Stimulated activated CD8-positive, alpha-beta memory T cell treated with anti-CD3 and anti-CD28 coated beads, Interleukin-12 subunit alpha, Interleukin-12 subunit beta, amount 100 ng/mL, for 4 hours (primary cell): ENCODE data around the gene FGD6.
"Not testable (repeated sequence)": the region's sequence is repeated elsewhere in the genome, so short reads cannot be mapped to it uniquely, and the experiment has no call there.

Experiments
- DNase-seq: peaks from one replicate; pipeline ENCODE4 v3.0.0-alpha.2; 2020; ENCODE audit warnings: low read depth

FGD6 gene

DNA sequence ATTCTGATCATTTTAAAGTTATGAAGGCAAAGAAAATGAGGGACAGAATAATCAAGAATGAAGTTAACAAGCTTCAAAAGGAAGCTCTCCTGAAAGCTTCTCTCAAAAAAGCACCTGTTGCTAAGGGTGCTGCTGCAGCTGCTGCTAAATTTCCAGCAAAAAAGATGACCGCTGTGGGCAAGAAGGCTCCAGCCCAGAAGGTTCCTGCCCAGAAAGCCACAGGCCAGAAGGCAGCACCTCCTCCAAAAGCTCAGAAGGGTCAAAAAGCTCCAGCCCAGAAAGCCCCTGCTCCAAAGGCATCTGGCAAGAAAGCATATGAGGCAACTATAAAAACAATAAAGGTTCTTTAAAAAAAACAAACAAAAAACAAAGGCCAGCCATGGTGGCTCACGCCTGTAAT lies 91.2 kb downstream of the FGD6 start:
- no peak for DNase-seq

DNA sequence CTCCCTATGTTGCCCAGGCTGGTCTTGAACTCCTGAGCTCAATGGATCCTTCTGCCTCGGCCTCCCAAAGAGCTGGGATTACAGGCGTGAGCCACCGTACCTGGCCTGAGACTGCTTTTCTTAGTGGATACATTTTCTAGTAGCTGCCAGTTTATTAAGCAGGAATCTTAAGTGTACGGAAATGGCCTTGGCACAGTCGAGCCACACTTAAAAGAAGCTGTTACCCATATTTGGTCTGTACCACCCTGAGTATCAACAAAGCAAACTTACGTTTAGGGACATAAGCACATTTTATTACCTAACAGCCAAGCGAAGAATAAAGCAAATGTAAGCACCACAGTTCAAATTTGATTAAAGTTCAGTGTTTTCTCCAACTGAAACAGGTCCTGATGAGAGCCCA lies 93.2 kb downstream of the FGD6 start:
- no peak for DNase-seq

DNA sequence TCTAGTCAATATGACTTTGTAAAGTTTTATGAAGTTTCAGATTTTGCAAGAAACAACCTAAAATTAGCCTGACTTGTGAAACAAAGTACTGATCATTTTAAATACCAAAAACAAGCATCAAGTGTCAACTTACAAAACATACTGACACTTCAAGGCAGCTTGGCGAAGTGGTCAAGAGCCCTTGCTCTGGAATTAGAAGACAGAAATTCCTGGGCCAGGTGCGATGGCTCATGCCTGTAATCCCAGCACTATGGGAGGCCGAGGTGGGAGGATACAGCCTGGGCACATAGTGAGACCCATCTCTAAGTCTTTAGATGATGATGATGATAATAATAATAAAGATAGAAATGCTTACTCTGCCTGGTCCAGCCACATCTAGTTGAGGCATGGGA lies 98.5 kb downstream of the FGD6 start:
- no peak for DNase-seq

DNA sequence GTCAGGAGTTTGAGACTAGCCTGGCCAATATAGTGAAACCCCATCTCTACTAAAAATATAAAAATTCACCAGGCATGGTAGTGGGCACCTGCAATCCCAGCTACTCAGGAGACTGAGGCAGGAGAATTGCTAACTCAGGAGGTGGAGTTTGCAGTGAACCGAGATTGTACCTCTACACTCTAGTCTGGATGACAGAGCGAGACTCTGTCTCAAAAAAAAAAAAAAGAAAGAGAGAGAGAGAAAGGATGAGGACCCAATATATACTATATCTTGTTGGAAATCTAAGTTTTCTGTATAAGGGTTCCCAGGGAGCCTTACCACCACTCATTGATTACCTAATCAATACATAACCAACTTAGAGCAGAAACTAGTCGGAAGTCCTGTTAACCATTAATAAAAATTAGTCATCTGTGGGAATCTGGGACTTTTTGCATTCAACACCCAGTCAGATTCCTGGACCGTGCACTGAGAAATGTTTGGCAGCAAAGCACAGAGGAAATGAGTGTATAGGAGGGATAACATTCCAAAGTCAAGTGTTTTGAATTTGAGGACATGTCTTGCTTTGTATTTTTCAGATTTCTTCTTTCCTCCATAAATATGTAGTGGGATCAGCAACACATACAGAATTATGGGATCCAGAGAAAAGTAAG lies 99.0 kb downstream of the FGD6 start:
- DNase-seq: no peak

DNA sequence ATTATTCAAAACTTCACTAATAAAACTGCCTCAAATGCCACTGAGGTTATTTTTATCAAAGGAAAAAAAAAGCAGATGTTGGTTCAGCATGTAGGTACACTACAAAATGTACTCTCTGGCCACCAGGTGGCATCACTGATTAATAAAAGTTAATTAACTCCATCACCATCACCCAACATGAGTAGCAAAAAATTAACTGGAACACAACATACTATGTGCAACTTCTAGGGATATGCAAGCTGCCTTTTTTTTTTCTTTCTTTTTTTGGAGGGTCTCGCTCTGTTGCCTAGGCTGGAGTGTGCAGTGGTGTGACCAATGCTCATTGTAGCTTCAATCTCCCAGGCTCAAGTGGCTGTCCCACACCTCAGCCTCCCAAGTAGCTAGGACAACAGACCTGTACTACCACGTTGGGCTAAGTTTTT lies 100.1 kb downstream of the FGD6 start:
- no peak for DNase-seq

DNA sequence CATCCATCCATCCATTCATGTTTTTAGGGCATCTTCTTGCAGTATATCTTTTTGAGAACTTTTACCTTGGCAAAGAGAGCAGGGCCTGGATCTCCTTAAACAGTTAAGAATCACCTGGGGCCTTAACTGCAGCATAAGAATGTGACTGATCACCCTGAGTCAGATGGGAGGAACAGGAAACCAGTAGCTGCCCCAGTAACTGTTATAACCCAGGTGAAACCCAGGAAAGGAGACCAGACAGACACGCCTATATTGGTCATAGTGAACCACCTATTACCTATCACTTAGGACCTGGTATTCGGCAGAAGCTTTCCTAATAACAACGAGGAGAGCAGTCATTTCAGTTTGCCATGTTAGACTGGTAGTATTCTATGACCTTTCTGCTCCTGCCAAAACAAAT lies 100.5 kb downstream of the FGD6 start:
- no peak for DNase-seq

DNA sequence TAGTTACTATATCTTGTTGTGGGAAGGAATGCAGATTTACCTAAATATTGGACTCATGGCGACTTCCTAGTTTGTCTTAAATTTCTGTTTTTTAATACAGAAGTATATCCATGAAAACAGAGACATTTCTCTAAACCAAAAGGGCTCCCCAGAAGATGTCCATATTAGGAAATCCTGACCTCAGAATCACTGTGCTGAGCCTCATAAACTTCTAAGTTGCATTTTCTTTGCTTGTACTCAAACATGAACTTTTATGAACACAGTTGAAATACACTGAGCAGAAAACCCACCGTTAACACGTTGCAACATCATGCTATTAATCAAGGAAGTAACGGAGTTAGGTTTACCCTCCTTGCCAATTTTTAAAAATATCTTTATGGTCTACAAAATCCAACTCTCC lies 100.9 kb downstream of the FGD6 start:
- no peak for DNase-seq

DNA sequence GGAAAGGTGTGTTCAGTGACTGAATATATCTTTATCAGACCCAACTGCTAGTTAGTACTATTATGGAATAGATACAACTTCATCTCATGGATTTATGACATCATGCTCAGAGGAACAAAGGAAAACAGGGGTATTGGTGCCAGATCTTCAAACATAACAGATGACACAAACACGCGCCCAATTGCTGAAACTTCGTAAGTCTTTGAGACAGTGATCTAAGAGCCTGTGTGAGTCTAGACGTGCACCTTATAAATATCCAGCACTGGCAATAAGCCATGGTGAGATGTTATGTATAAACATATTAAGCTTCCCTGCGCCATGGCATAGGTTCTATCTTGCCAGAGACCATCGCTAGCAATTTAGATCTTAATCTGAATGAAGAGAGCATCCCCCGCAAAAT lies 101.6 kb downstream of the FGD6 start:
- no peak for DNase-seq

DNA sequence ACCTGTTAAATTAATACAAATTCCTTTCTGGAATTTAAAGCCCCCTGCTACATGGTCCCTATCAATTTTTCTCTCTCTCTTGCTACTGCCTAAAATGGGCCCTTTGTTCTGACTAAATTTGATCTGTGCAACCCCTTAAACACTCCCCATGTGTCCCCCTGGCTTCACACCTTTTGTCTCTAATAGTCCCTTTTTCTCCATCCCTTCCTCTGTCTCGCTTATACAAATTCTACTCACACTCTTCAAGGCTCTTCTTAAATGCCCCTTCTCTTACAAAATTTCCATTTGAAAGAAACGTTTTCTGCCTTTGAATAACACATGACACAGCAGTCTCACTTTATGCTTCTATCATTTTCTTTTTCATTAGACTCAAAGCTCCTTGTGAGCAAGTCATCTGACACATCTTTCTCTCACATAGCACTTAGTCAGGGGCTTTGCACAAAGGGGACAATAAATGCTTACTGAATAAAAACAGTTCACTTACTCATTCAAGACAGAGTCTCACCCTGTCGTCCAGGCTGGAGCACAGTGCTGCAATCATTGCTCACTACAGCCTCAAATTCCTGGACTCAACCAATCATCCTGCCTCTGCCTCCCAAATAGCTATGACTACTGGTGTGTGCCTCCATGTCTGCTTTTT lies 102.4 kb downstream of the FGD6 start:
- DNase-seq: no peak

DNA sequence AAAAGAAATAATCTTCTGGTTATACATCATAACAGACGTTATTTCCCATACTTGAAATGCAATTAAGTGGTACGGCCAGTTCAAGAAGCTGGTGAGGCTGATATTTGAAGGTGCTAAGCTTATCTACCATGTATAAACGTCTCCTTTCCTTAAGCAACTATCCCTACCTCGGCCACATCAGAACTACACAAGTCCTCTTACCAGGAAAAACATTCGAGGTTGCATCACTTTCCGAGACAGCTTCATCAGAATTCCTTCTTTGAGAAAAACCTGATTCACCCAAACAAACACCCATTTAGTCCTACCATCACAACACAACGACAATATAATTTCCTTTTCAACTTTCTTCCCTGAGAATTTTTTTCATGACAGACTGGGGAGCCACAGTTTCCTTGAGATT lies 109.9 kb downstream of the FGD6 start:
- DNase-seq: no peak

DNA sequence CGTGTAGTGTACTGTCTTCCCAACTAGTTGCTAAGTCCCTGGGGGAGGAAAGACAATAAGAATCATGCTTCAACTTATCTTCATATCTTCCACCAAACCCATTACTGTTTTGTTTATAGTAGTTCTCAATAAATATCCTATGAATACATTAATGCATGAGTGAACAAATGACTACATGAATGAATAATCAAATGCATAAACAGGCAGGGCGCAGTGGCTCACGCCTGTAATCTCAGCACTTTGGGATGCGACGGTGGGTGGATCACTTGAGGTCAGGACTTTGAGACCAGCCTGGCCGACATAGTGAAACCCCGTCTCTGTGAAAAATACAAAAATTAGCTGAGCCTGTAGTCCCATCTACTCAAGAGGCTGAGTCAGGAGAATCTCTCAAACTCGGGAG lies 111.7 kb downstream of the FGD6 start:
- no peak for DNase-seq

DNA sequence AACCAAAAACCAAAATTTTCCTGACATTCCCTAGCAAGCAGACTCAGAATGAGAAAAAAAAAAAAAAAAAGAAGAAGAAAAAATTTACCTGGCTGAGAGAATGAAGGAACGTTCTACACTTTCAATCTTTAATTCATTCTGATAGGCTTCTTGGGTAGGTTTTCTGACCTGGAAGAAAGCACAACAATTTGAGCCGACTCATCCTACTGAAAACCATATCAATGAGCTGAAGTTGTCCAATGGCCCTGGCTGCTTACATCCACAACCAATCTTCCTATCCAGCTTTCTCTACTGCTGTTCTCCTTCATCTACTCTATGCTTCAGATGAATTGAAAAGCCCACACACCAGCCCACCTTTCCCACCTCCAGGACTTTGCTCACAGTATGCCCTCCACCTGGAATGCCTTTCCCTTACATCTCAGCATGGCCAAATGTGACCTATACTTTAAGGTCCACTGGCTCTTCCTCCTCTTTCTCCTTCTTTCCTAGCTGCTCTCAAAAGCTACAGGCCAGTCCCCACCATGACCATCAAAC lies 112.3 kb downstream of the FGD6 start:
- DNase-seq: no peak

DNA sequence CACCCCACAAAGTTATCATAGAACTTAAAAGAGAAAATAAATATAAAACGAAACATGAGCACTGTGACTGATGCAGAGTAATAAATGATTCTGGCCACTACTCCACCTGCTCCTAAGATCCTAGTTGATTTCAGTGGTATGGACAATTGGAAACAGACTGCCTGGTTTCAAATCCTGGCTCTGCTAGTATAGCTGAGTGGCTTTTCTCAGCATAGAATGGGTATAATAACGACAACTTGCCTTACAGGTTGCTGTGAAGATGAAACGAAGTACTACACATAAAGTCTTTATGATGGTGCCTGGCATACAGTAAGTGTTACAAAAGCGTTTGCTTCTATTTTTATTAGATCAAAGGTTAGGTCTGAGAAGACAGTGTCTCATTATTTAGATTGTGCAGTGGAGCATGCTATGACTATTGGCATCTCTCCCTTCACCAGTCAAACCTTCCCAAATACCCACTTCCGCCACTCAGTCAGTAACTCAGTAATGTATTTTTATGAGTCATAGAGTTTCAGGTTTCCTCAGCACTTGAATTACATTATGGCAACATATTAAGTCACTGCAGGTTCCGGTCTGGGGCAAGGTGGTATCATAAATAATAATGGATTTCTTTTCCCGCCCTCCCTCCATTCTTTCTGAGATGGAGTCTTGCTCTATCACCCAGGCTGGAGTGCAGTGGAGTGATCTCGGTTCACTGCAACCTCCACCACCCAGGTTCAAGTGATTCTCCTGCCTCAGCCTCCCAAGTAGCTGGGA lies 114.2 kb downstream of the FGD6 start:
- no peak for DNase-seq

DNA sequence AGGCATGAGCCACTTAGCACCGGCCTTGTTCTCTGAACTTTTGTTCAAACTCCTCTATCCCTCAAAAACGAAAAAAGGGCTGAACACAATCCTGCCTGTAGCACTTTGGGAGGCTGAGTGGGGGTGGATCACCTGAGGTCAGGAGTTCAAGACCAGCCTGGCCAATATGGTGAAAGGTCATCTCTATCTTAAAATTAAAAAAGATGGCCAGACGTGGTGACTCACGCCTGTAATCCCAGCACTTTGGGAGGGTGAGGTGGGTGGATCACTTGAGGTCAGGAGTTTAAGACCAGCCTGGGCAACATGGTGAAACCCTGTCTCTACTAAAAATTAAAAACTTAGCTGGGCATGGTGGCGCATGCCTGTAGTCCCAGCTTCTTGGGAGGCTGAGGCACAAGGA lies 115.3 kb downstream of the FGD6 start:
- DNase-seq: not testable (repeated sequence)

DNA sequence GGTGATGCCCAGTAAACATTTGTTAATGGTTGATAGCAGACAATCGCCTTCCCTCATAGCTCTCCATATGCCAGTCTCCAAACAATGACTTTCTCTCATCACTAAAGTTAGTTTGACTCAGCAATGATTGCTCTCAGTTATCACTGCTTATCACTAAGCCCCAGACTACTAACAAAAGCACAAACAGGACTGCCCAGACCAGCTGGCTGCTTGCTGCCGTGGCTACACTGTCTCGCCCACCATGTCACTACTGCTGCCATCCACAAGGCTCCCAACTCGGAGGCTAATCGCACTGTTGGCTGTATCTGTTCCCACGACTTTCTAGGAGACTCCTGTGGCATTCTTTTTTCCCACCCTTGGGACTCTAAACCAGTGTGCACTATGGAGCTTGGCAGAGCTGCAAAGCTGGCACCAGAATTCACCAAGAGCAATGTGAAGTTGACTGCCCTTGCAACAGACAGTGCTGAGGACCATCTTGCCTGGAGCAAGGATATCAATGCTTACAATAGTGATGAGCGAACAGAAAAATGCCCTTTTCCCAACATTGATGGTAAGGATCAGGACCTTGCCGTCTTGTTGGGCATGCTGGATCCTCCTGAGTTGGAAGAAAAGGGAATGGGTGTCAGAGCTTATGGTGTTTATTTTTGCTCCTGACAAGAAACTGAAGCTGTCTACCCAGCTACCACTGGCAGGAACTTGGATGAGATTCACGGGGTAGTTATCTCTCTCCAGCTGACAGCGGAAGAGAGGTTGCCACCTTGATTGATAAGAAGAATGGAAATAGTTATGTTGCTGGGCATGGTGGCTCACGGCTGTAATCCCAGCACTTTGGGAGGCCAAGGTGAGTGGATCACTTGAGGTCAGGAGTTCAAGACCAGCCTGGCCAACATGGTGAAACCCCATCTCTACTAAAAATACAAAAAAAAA lies 116.7 kb downstream of the FGD6 start:
- DNase-seq: no peak

DNA sequence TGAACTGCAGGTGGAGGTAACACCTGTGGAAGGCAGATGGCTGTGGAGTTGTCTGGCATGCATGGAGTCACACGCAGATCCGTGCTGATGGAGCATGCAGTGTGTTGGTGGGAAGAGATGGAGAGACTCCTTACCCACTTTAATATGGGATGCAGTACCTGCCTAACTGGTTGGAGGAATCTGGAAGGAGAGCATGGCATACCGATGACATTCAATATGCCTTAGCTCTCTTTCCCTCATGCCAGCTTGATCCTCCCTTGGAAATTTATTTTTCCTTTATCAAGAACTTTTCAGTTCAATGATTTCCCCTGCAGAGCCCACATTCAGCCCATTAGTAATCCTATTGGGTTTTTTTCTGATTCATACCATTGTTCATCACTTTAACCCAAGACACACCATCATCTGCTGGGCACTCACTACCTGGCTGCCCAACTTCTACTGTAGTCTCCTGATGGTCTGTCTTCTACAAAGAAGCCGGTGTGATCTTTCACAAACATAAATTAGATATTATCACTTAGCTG lies 117.9 kb downstream of the FGD6 start:
- DNase-seq: no peak

DNA sequence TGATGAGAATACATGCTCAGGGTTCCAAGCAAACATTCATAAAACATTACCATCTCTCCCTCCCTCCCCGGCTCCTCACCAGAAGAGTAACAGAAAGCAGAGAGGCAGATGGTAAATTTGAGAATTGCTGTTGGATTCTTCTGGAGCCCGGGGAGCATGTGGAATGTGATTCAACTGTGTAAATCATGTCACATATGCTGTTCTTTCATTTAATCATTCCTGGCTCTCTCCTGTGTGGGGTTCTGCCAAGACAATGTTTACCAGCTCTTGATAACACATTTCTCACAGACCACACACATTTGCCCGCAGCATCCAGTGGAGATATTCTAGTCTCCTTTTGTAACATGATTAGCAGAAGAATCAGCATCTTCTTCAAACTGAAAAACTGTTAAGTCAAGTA lies 120.4 kb downstream of the FGD6 start:
- DNase-seq: no peak

DNA sequence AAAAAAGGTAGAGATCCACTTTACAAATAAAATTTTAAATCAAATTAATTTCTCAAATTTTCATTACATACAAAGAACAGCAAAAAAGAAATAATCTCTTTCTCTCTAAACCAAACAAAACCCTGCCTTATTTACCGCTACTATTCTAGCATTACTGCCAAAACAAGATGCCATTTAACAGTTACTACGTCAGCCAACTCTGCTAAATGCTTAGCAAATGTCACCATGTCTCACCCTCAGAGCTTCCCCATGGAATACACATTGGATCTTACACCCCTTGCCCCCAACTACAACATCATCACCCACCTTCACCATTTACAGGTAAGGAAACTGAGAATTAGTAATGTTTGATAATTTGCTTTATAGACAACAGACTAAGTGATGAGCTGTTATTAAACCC lies 120.9 kb downstream of the FGD6 start:
- no peak for DNase-seq

DNA sequence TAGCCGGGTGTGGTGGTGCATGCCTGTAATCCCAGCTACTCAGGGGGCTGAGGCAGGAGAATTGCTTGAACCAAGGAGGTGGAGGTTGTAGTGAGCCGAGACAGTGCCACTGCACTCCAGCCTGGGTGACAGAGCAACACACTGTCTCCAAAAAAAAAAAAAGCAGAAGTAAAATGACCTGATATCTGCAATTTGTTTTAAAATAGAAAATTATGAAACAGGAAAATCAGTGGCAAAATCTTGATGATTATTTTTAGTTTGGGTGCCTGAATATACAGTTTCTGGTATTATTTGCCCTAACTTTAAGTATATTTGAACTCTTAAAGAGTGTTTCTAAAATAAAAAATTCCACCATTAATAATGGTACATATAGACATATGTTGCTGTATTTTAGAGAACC lies 121.4 kb downstream of the FGD6 start:
- DNase-seq: not testable (repeated sequence)

DNA sequence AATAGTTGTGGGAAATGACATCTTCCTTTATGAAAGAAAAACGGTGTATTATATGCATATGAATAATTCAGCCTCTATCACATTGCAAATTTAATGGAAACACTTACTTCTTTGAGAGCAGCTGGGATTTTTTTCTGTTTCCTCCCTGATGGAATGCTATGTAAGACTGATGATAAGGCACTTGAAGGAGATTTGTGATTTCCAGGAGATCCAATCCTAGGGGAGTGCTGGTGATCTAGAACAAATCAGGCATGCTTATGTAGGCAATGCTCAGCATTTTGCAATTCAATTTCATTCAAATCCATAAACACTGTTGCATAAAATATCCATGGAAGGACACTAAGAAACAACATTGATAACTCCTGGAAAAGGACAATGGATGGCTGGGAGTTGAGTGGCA lies 127.8 kb downstream of the FGD6 start:
- no peak for DNase-seq

DNA sequence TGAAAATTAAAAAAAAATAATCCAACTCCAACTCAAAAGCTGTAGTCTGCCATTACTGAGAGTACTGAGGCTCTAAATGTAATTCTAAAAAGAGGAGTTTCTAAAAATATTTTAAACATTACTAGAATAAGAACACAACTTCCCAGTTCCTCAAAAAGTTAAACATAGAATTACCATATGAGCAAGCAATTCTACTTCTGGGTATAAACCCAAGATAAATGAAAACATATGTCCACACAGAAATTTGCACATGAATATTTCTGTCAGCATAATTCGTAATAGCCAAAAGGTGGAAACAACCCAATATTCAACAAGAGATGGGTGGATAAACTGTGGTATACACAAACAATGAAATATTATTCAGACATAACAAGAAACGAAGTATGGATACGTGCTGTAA lies 128.9 kb downstream of the FGD6 start:
- no peak for DNase-seq

DNA sequence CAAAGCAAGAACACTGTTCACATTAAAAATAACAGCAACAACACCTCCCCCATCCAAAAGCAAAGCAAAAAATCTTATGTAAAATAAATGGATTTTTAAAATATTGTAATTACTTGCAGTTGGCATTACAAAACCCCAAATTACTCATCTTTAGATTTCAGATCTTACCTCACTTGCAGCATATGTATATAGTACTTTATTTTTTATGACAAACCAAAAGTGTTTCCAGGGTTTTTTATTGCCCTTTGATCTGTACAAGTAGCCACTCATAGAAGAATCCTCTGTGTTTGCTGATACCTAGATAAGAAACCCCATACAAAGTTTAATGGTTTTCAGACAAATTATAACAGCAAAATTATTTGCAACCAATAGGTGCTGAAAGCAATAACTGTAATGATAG lies 131.7 kb downstream of the FGD6 start:
- no peak for DNase-seq
